Psoas muscle (tissue), 8 donors: ENCODE measurements around the gene JUND. TPM values are rescaled to one million over a fixed set of nuclear protein-coding genes. Genes with fewer than 3 reads are reported as not detected.

Experiments used
- ATAC-seq, 4 donors: fragments of 200-7000 bp; cut with Tn5 transposase; one replicate each; pipeline ENCODE4 v1.9.1; 2020; ENCODE audit warnings: moderate library complexity in 3 of 4, mild to moderate bottlenecking in 2 of 4
- DNase-seq, 2 donors: peaks; one replicate each; pipeline ENCODE4 v3.0.0-alpha.2; 2020
- H3K27ac ChIP-seq: fragments of 200-600 bp; one replicate; pipeline ENCODE4 v1.8.0; 2022
- H3K27me3 ChIP-seq, 3 donors: fragments of 200-600 bp in 1 of 3; one replicate each; pipeline versions ENCODE4 v1.6.1 to v1.8.0; 2013 to 2022; ENCODE audit warnings: low read length in 2 of 3, mild to moderate bottlenecking in 2 of 3, moderate library complexity in 1 of 3; ENCODE audit not compliant: insufficient read depth in 3 of 3
- H3K36me3 ChIP-seq, 2 donors: fragments of 200-600 bp in 1 of 2; one replicate each; pipeline versions ENCODE4 v1.6.1 to v1.8.0; 2013 to 2022; ENCODE audit warnings: low read depth in 1 of 2, mild to moderate bottlenecking in 1 of 2, moderate library complexity in 1 of 2; ENCODE audit not compliant: insufficient read depth in 1 of 2
- H3K4me1 ChIP-seq: fragments of 200-600 bp; one replicate; pipeline ENCODE4 v1.8.0; 2022
- H3K4me3 ChIP-seq: fragments of 200-600 bp; one replicate; pipeline ENCODE4 v1.8.0; 2022; ENCODE audit warnings: mild to moderate bottlenecking
- H3K9me3 ChIP-seq: fragments of 200-600 bp; one replicate; pipeline ENCODE4 v1.8.0; 2022
- WGBS, 3 donors: extraction: QIAGEN DNeasy Blood & Tissue Kit; methylation state at CpG; one replicate each; pipeline versions ENCODE4 v1.1.6 to v1.1.7; 2013; 5-methylcytosine and 5-hydroxymethylcytosine counted together
- intact Hi-C, 2 donors: fragments of 100-400 bp; cut with DNase I; formaldehyde crosslinking; loops; one replicate each; pipeline versions ENCODE4 v1.11.0 to v1.14.2; 2022
- long read RNA-seq, 2 donors: library from polyadenylated mRNA; unstranded; transcript quantifications; one replicate each; pipeline ENCODE4 v2.0.0, GENCODE V29; 2021
- polyA plus RNA-seq, 3 donors: library from polyadenylated mRNA; stranded (reverse); fragments of 200-250 nt; gene quantifications; one replicate each; pipeline ENCODE4 v1.2.3, GENCODE V29; 2013
- total RNA-seq, 4 donors: library from RNA; stranded (reverse); fragmentation: NEBNext Ultra II Directional in 2 of 4; extraction: Animal tissue kit (Norgen Biotek cat#: 25700) in 2 of 4; gene quantifications; one replicate each; pipeline versions ENCODE4 v1.2.1 to v1.2.4, GENCODE V29; 2021 to 2023
- TF ChIP-seq, protein P1 (sequence below): fragments of 200-600 bp; IDR thresholded peaks from one replicate; pipeline ENCODE4 v1.8.0; 2022; ENCODE audit warnings: antibody characterized with exemption
- donor health status: healthy with polysubstance abuse.
- donor health status: DM: no; HTN: no; CAD: no; lungs with moderate emphysema.
- donor health status: Bipolar disorder and iron deficiency.
- donor health status: healthy.
- donor health status: DM: yes; HTN: yes; CAD: no.
- donor health status: DM: no; HTN: no; CAD: no.
- donor health status: DM: no; HTN: no; CAD: no.
- donor health status: DM: yes; HTN: yes; CAD: no.

Gene JUND
- total RNA-seq (10 to 100 TPM; 68.0 to 77.1 (median 72.1) TPM), polyA plus RNA-seq (10 to 100 TPM; 22.7 to 40.3 (median 38.9) TPM)
- long read RNA-seq, donor 1, transcript JUND-201 (1 exons, 1,863 nt) = major isoform, 146 of 146 reads
- long read RNA-seq, donor 1, partial matches to known transcripts = 0 of 146 reads
- long read RNA-seq, donor 1, other reads (novel, unspliced or antisense) = 0 of 146 reads
- long read RNA-seq, donor 2, transcript JUND-201 (1 exons, 1,863 nt) = major isoform, 310 of 310 reads
- long read RNA-seq, donor 2, partial matches to known transcripts = 0 of 310 reads
- long read RNA-seq, donor 2, other reads (novel, unspliced or antisense) = 0 of 310 reads

DNA sequence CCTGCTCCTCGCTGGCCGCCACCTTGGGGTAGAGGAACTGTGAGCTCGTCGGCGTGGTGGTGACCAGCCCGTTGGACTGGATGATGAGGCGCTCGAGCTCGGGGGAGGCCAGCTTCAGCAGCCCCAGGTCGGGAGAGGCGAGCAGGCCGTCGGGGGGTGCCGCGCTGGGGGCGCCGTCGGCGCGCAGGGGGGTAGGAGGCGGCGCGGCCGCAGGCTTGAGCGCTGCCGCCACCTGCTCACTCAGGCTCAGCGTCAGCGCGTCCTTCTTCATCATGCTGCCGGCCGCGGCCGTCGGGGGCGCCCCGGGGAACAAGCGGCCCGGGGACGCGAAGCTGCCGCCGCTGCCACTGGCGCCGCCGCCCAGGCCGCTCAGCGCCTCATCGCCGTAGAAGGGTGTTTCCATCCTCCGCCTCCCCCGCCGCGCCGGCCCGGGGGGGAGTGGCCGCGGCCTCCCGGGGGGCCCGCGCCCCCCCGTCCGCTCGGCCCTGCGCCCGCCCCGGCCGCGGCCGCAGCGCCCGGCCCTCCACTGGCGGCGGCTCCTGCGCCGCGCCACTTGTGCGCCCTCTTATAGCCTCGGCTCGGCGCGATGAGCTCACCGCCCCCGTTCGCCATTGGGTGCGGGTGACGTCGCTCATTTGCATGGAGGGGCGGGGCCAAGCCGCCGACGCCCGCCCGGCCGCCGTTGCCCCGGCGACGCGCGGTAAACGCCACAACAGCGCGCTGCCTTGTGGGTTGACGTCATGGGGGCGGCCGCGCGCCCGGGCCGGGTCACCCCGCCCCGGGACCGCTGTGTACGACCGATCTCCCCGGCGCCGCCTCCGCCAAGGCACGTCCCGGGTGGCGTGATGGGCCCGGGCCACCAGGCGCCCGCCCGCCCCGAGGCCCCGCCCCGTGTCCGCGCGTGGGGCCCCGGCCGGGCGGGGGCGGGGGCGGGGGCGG is at the start of gene JUND:
Gene JUND (minus strand): TSS at position 541 of the 939 bp plus-strand sequence. CDS start 138 bp downstream, at position 403.
- intact Hi-C loops = loop anchor here in 1 of 2 donors (2.0 kb wide), 1 partner anchor 21 kb away; no protein-coding TSS in a partner anchor
- TF ChIP-seq, protein P1, sequence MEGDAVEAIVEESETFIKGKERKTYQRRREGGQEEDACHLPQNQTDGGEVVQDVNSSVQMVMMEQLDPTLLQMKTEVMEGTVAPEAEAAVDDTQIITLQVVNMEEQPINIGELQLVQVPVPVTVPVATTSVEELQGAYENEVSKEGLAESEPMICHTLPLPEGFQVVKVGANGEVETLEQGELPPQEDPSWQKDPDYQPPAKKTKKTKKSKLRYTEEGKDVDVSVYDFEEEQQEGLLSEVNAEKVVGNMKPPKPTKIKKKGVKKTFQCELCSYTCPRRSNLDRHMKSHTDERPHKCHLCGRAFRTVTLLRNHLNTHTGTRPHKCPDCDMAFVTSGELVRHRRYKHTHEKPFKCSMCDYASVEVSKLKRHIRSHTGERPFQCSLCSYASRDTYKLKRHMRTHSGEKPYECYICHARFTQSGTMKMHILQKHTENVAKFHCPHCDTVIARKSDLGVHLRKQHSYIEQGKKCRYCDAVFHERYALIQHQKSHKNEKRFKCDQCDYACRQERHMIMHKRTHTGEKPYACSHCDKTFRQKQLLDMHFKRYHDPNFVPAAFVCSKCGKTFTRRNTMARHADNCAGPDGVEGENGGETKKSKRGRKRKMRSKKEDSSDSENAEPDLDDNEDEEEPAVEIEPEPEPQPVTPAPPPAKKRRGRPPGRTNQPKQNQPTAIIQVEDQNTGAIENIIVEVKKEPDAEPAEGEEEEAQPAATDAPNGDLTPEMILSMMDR = no peak
- peaks cover 37% of the 10 kb centered on the region for H3K4me1 ChIP-seq

DNA sequence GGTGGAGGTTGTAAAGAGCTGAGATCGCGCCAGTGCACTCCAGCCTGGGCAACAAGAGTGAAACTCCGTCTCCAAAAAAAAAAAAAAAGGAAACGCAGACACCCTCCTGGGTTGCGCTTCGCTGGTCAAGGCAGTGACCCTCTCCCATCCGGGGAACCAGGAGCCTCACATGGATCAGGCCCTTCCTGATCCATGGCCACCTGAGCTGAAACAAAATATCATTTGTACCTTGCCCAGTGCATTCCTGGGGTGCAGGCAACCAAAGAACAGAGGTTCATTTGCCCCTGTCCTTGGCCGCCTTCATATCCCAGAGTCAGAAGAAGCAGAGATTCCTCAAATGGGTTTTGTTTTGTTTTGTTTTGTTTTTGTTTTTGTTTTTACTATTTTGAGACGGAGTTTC is 49.4 kb upstream of the JUND start:
- peaks cover 12% of the 10 kb centered on the region for H3K4me1 ChIP-seq
- no peak overlapping the region for H3K4me3 ChIP-seq
- ATAC-seq (no peak), DNase-seq (no peak)
- H3K9me3 ChIP-seq = no peaks in the 10 kb centered on the region
- no peak overlapping the region for H3K27ac ChIP-seq
- 80 to 91% (median 90%) methylated on average over 8 to 9 of the region's 9 CpGs for whole genome bisulfite sequencing, 3 donors
- no peaks in the 10 kb centered on the region for H3K36me3 ChIP-seq
- intact Hi-C loops = loop anchor here in 1 of 2 donors (5.0 kb wide), 1 partner anchor 124 kb away; no protein-coding TSS in a partner anchor
- TF ChIP-seq, protein P1 = no peak
- H3K27me3 ChIP-seq = no peaks in the 10 kb centered on the region

More for the DNA sequence above, at the start of gene JUND:
- no peaks in the 10 kb centered on the region for H3K27me3 ChIP-seq
- 0% methylated on average over 34 to 138 of the region's 138 CpGs for WGBS, 3 donors
- peak within 1 kb of the TSS; percentile 84 for H3K4me3 ChIP-seq
- peaks cover 0 to 12% of the 10 kb centered on the region in 2 donors for H3K36me3 ChIP-seq
- peak within 1 kb of the TSS; percentile 100 for H3K27ac ChIP-seq
- ATAC-seq (peak; percentile 76 to 81 (median 79)), DNase-seq (peak; percentile 98 to 99)
- H3K9me3 ChIP-seq = no peaks in the 10 kb centered on the region

DNA sequence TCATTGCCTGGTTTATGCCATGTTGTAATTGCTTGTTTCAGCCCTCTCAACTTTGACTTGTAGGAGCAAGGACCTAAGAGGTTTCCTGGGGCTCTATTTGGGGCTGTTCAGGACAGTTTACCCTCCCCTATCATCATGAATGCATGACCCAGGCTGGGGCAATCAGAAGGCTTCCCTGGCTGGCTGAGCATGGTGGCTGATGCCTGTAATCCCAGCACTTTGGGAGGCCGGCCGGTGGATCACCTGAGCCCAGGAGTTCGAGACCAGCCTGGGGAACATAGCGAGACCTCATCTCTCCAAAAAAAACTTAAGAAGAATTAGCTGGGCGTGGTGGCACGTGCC is 47.6 kb upstream of the JUND start:
- WGBS, 3 donors = 26 to 47% (median 38%) methylated on average over 6 of the region's 6 CpGs
- intact Hi-C loops = no loop called here
- H3K4me1 ChIP-seq = peaks cover 17% of the 10 kb centered on the region
- H3K36me3 ChIP-seq = no peaks in the 10 kb centered on the region
- no peaks in the 10 kb centered on the region for H3K27me3 ChIP-seq
- no peak for ATAC-seq
- H3K27ac ChIP-seq = peak overlapping the region; percentile 71
- DNase-seq = no peak
- no peaks in the 10 kb centered on the region for H3K9me3 ChIP-seq
- TF ChIP-seq, protein P1 = no peak
- peak overlapping the region; percentile 58 for H3K4me3 ChIP-seq

- TF ChIP-seq, protein P1 = peak; percentile 91
- Histone ChIP-seq H3K4me1 (peaks cover 22% of the 10 kb centered on the region), H3K9me3 (no peaks in the 10 kb centered on the region), H3K27me3 (no peaks in the 10 kb centered on the region), H3K27ac (peak overlapping the region; percentile 71), H3K36me3 (no peaks in the 10 kb centered on the region), H3K4me3 (peak overlapping the region; percentile 58)
- 3 to 6% (median 4%) methylated on average over 9 of the region's 9 CpGs for WGBS, 3 donors
- intact Hi-C loops = no loop called here
- ATAC-seq (peak; percentile 93 to 98 (median 94)), DNase-seq (peak; percentile 89 to 92)
Measured at GRCh38 chr19:18328340-18329034, 47.1 kb upstream of the JUND start.
